HG02943 (cell line): ENCODE measurements around the gene NEURL1.

ENCODE experiments used
- ATAC-seq: cut with Tn5 transposase; IDR thresholded peaks from one replicate; pipeline ENCODE4 v1.9.1; 2021; ENCODE audit warnings: mild to moderate bottlenecking, low read depth, moderate library complexity; ENCODE audit not compliant: unreplicated experiment

The NEURL1 gene

DNA sequence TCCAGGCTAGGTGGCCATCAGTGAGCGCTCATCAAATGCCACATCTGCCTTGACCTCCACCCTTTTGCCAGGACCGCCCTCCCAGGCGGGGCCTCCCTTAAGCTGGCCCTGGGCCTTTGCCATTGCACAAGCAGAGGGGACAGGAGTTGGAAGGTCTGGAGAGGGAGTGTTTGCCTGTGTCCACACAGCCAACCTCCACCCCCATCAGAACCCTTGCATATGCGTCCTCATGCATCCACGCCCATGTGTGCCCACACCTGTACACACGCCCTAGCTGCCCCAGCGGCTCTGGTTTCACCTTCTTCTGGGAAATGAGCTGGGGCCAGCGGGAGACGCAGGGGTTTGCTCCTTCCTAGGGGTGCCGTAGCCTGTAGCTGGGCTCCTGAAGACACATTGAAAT is 64.0 kb downstream of the NEURL1 start:
- no peak for ATAC-seq

GRCh38 chr10:103558911-103559310 is 65.4 kb downstream of the NEURL1 start:
- ATAC-seq, result no peak

GRCh38 chr10:103559776-103560175 is 66.3 kb downstream of the NEURL1 start:
- ATAC-seq, result no peak

GRCh38 chr10:103560886-103561285 is 67.4 kb downstream of the NEURL1 start:
- no peak for ATAC-seq

- no peak for ATAC-seq
These were observed 68.9 kb downstream of the NEURL1 start for GRCh38 chr10:103562383-103562782.

- no peak for ATAC-seq
These were observed 70.0 kb downstream of the NEURL1 start for GRCh38 chr10:103563231-103564115.

GRCh38 chr10:103564116-103564501 is 70.6 kb downstream of the NEURL1 start:
- no peak for ATAC-seq

DNA sequence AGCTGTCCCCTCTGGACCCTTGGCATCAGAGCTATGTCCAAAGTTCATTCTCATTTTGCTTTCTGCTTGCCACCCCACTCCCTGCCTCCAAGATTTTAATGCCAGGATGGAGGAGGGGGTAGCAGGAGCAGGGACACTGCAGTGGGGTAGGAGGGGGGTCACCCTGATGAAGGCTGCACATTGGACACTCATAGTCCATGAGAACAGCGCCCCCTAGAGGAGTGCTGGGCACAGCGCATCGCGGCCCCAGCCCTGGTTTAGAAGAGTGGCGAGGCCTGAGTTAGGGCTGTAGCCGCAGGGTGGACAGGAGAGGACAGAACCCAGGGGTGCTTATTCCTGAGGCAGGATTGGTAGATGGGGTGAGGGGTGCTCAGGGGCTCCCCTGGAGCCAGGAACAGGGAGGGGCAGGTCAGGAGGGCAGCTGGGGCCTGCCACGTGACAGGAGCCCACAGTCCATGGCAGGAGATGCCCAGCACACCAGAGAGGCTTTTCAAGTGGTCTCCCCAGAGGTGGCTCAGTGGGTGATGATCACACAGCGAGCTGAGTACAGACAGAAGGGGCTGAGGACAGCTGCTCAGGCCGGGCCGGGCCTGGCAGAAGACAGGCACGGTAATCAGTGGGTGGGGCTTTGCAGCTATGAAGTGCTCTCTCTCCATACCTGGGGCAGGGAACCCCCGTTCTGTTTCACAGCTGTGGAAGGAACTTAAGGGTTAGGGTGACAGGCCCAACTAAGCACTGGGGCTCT is 71.4 kb downstream of the NEURL1 start:
- no peak for ATAC-seq

GRCh38 chr10:103566536-103566935 is 73.0 kb downstream of the NEURL1 start:
- ATAC-seq, result no peak

- no peak for ATAC-seq
These were observed 75.0 kb downstream of the NEURL1 start for GRCh38 chr10:103568505-103568904.

DNA sequence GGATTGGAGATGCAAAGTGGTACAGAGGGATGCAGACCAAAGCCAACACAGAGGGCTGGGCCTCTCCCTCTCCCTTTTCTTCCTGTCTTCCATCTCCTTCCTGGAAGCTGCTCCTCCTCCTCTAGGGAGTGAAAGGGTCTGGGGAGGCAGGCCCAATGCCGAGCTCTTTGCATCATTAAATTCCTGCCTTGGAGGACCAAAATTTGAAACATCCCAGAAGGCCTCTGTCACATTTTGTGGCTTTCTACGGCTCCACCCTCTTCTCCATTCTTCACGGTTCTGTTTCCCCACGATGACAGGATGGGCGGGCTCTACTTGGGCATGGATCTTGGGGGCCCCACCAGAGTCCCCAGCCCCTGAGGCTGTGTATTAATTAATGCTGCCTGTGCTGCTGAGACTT is 76.4 kb downstream of the NEURL1 start:
- no peak for ATAC-seq

DNA sequence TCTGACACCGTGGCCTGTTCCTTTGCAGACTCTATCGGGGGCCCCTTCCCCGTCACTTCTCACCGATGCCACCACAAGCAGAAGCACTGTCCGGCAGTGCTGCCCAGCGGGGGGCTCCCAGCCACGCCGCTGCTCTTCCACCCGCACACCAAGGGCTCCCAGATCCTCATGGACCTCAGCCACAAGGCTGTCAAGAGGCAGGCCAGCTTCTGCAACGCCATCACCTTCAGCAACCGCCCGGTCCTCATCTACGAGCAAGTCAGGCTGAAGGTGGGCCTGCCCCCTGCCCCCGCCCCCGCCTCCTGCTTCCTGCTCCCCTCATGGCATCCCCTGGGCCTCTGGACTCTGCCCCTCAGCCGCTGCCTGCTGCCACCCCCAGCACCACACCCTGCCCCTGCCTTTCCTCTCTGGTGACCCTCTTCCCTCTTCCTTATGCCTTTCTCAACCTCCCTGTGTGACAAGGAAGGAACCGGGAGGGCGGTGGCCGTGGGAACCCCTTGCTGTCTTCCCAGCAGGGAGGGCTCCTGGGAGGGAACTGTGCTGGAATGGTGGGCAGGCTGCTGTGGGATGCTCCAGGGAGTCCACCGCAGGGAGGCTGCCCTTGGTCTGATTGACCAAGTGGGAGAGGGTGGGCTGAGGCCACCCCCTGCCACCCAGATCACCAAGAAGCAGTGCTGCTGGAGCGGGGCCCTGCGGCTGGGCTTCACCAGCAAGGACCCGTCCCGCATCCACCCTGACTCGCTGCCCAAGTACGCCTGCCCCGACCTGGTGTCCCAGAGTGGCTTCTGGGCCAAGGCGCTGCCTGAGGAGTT is 77.5 kb downstream of the NEURL1 start:
- ATAC-seq, result no peak

GRCh38 chr10:103571656-103571975 is 78.1 kb downstream of the NEURL1 start:
- ATAC-seq, result no peak

- no peak for ATAC-seq
These were observed 79.1 kb downstream of the NEURL1 start for GRCh38 chr10:103572347-103573204.

- ATAC-seq, result no peak
These were observed 79.6 kb downstream of the NEURL1 start for GRCh38 chr10:103573205-103573487.

DNA sequence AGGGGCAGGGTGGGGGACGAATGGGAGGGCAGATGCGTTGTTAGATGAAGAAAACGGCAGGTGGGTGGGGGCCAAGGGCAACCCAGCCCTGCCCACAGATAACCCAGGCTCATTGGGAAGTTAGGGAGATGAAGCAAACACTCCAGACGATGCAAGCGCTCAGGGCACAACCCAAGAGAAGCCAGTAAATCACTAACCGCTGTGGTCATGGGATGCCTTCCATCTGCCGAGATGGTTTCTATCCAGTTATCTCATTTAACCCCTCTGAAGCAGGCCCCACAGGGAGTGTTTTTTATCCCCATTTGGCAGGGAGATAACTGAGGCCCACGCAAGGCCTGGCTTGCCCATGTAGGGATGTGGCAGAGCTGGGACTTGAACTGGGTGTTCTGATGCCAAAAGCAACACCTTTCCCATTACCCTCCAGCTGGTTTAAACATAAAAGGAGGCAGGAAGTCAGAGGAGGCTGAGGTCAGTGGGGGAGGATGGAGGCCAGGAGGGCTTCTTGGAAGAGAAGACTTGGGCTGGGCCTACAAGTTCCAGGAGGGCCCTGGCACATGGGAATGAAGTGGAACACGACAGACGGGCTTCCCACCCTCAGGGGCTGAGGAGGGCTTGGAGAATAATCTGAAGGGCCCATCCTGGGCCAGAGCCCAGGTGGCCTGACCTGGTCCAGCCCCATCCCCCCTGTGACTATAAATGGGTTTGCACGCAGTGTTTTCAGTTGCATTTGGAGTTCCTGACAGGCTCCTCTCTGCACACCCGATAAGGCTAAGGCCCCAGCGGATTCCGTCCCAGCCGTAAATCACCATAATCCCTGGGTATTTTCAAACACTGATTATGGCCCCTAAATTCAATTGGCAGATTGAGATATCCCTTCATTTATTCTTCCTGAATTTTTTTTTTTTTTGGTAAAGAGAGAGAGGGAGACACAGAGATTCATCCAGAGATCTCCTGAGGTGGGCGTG is 80.9 kb downstream of the NEURL1 start:
- ATAC-seq, result no peak

- ATAC-seq, result no peak
These were observed 82.0 kb downstream of the NEURL1 start for GRCh38 chr10:103575416-103576075.

DNA sequence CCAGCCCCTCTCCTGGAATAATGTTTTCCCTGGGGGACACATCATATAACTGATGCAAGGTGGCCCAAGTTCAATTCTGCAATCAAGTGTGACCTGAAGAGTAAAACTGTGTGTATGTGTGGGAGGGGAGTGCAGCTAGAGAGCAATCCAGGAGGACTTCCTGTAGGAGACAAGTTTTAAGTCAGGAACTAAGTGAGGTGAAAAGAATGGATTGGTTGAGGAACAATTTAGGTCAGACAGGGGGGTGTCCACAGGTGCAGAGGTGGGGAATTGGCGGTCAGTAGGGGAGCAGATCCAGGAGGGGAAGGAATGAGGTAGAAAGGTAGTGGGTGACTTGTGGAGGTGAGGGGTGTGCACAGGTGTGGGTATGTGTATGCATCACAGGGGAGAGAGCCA is 82.6 kb downstream of the NEURL1 start:
- no peak for ATAC-seq

DNA sequence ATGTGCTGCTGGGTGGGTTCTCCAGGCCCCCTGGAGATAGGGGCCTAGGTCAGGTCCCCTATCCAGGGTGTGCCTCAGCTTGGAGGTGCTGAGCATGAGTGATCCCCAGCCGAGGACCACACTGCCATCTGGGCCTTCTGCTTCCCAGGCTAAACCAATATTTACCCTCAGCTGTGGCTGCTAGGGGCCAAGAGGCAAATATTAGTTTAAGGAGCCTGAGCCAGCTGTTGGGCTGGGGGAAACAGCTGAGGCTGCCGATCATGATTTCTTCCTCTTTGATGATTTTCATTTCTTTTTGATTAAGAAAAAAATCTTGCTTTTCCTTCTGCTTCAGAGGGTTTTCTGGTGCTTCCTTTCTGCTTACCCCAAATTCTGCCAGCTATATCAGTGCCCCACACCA is 83.4 kb downstream of the NEURL1 start:
- no peak for ATAC-seq
